H1 (cell line): ENCODE data around the gene ALDH1L2. TPM values are rescaled to one million over a fixed set of nuclear protein-coding genes. Genes with fewer than 3 reads are reported as not detected.

Source experiments
- CTCF ChIA-PET: fragments of 300-600 bp; sonication (Branson Sonifier 250); formaldehyde crosslinking; loops from one replicate; lab custom pipeline; 2021; ENCODE audit not compliant: partially characterized antibody; lab: Charles Lee
- POLR2A ChIA-PET: fragments of 300-600 bp; sonication (Branson Sonifier 250); formaldehyde crosslinking; loops from one replicate; lab custom pipeline; 2021; ENCODE audit warnings: inconsistent platforms; ENCODE audit not compliant: partially characterized antibody; lab: Charles Lee
- DNase-seq, 2 experiments: peaks; one replicate each; pipeline versions ENCODE4 v3.0.0 to v3.0.0-alpha.2; 2010 to 2022; ENCODE audit warnings: low spot score in 2 of 2, low read depth in 1 of 2, mixed read lengths in 1 of 2
- FAIRE-seq: peaks from 2 replicates; lab custom pipeline; 2011; peaks lifted over from hg19 to GRCh38; lab: Jason Lieb, UNC
- H2AFZ ChIP-seq: 2 replicates; pipeline ENCODE4 v1.8.1; 2012; ENCODE audit warnings: low read length, inconsistent platforms
- H2AK5ac ChIP-seq: 2 replicates; pipeline ENCODE4 v1.6.1; 2013; ENCODE audit warnings: low read depth, low read length
- H2BK120ac ChIP-seq: replicated peaks from 2 replicates; pipeline ENCODE3; 2013; ENCODE audit warnings: low read depth, low read length, inconsistent platforms
- H2BK12ac ChIP-seq: 2 replicates; pipeline ENCODE4 v1.6.1; 2013; ENCODE audit warnings: low read depth, low read length
- H2BK15ac ChIP-seq: 2 replicates; pipeline ENCODE4 v1.6.1; 2013; ENCODE audit warnings: low read length
- H2BK20ac ChIP-seq: 2 replicates; pipeline ENCODE4 v1.6.1; 2013; ENCODE audit warnings: low read length
- H2BK5ac ChIP-seq: 2 replicates; pipeline ENCODE4 v1.6.1; 2013; ENCODE audit warnings: low read depth, low read length
- H3K14ac ChIP-seq: 2 replicates; pipeline ENCODE4 v1.6.1; 2013; ENCODE audit warnings: inconsistent platforms; ENCODE audit not compliant: insufficient read length
- H3K18ac ChIP-seq: 2 replicates; pipeline ENCODE4 v1.6.1; 2013; ENCODE audit warnings: low read length; ENCODE audit errors: extremely low read depth
- H3K23ac ChIP-seq: 2 replicates; pipeline ENCODE4 v1.6.1; 2013; ENCODE audit warnings: inconsistent platforms; ENCODE audit not compliant: insufficient read length
- H3K23me2 ChIP-seq: 2 replicates; pipeline ENCODE4 v1.6.1; 2013; ENCODE audit warnings: low read depth, low read length
- H3K27ac ChIP-seq: 2 replicates; pipeline ENCODE4 v1.6.1; 2011; ENCODE audit warnings: low read depth, low read length, inconsistent platforms
- H3K27me3 ChIP-seq, 4 experiments: replicated peaks in 1 of 4; 1 replicate in 1 of 4; 2 replicates in 3 of 4; pipeline versions ENCODE4 v1.6.1 to v1.8.1; 2011 to 2013; ENCODE audit warnings: low read length in 3 of 4, mild to moderate bottlenecking in 3 of 4, inconsistent platforms in 2 of 4, mixed read lengths in 2 of 4, moderate library complexity in 1 of 4; ENCODE audit not compliant: control insufficient read depth in 3 of 4, insufficient read depth in 3 of 4; ENCODE audit errors: extremely low read depth in 1 of 4
- H3K36me3 ChIP-seq, 4 experiments: 2 replicates each; pipeline versions ENCODE4 v1.6.1 to v1.8.1; 2011 to 2013; ENCODE audit warnings: mild to moderate bottlenecking in 4 of 4, low read length in 3 of 4, moderate library complexity in 2 of 4, control low read depth in 1 of 4, inconsistent platforms in 1 of 4; ENCODE audit not compliant: insufficient read depth in 4 of 4, control insufficient read depth in 2 of 4
- H3K4ac ChIP-seq: replicated peaks from 2 replicates; pipeline ENCODE3; 2013; ENCODE audit warnings: low read length, low read depth, mixed read lengths, inconsistent platforms; ENCODE audit not compliant: insufficient read length
- H3K4me1 ChIP-seq, 4 experiments: replicated peaks in 1 of 4; 1 replicate in 1 of 4; 2 replicates in 3 of 4; pipeline versions ENCODE4 v1.6.1 to v1.8.1; 2011 to 2013; ENCODE audit warnings: low read length in 3 of 4, inconsistent platforms in 2 of 4, mixed read lengths in 1 of 4; ENCODE audit not compliant: insufficient read depth in 4 of 4, control insufficient read depth in 3 of 4
- H3K4me2 ChIP-seq, 2 experiments: 2 replicates each; pipeline versions ENCODE4 v1.6.1 to v1.8.1; 2011 to 2013; ENCODE audit warnings: low read depth in 2 of 2, low read length in 2 of 2, control low read depth in 1 of 2, inconsistent platforms in 1 of 2, mild to moderate bottlenecking in 1 of 2; ENCODE audit not compliant: insufficient read depth in 1 of 2
- H3K4me3 ChIP-seq, 4 experiments: fragments of 200-600, 300-600 bp in 1 of 4; sonication (generic), shearing (Covaris generic), sonication (Bioruptor Twin) in 1 of 4; 2 replicates each; pipeline versions ENCODE4 v1.5.1 to v1.8.1; 2011 to 2016; ENCODE audit warnings: low read length in 4 of 4, low read depth in 3 of 4, control low read depth in 2 of 4, inconsistent platforms in 2 of 4, mild to moderate bottlenecking in 2 of 4, mixed read lengths in 1 of 4, moderate library complexity in 1 of 4; ENCODE audit not compliant: insufficient read depth in 2 of 4; ENCODE audit errors: extremely low read depth in 1 of 4
- H3K56ac ChIP-seq: replicated peaks from 2 replicates; pipeline ENCODE3; 2013; ENCODE audit warnings: low read depth, mild to moderate bottlenecking, mixed read lengths, low read length, inconsistent platforms; ENCODE audit not compliant: insufficient read length
- H3K79me1 ChIP-seq: 2 replicates; pipeline ENCODE4 v1.6.1; 2013; ENCODE audit warnings: low read depth, low read length, control low read depth
- H3K79me2 ChIP-seq, 2 experiments: 2 replicates each; pipeline versions ENCODE4 v1.6.1 to v1.8.1; 2012 to 2013; ENCODE audit warnings: low read length in 2 of 2, mild to moderate bottlenecking in 2 of 2, inconsistent platforms in 1 of 2; ENCODE audit not compliant: insufficient read depth in 2 of 2, control insufficient read depth in 1 of 2
- H3K9ac ChIP-seq, 4 experiments: replicated peaks in 1 of 4; 1 replicate in 1 of 4; 2 replicates in 3 of 4; pipeline versions ENCODE4 v1.6.1 to v1.8.1; 2011 to 2013; ENCODE audit warnings: low read depth in 3 of 4, low read length in 3 of 4, control low read depth in 2 of 4, mild to moderate bottlenecking in 2 of 4, moderate library complexity in 2 of 4, inconsistent platforms in 1 of 4; ENCODE audit errors: extremely low read depth in 1 of 4
- H3K9me3 ChIP-seq, 2 experiments: 2 replicates each; pipeline versions ENCODE4 v1.6.1 to v1.8.1; 2012 to 2013; ENCODE audit warnings: mild to moderate bottlenecking in 2 of 2, moderate library complexity in 2 of 2, control low read depth in 1 of 2, inconsistent platforms in 1 of 2, low read depth in 1 of 2, low read length in 1 of 2, mixed read lengths in 1 of 2; ENCODE audit not compliant: insufficient read depth in 2 of 2
- H4K20me1 ChIP-seq, 2 experiments: replicated peaks in 1 of 2; 2 replicates each; pipeline versions ENCODE3 to v1.8.1; 2011 to 2013; ENCODE audit warnings: inconsistent platforms in 2 of 2, low read length in 2 of 2, mild to moderate bottlenecking in 1 of 2; ENCODE audit not compliant: insufficient read depth in 2 of 2, control insufficient read depth in 1 of 2
- H4K5ac ChIP-seq: 2 replicates; pipeline ENCODE4 v1.6.1; 2013; ENCODE audit warnings: low read length, low read depth, mixed read lengths, inconsistent platforms; ENCODE audit not compliant: insufficient read length
- H4K8ac ChIP-seq: 2 replicates; pipeline ENCODE4 v1.8.0; 2013; ENCODE audit warnings: mild to moderate bottlenecking, moderate library complexity, low read length, inconsistent platforms; ENCODE audit not compliant: insufficient read depth; ENCODE audit errors: extremely low read depth
- H4K91ac ChIP-seq: replicated peaks from 2 replicates; pipeline ENCODE3; 2013; ENCODE audit warnings: low read length, mixed read lengths, inconsistent platforms; ENCODE audit not compliant: insufficient read length
- ASH2L ChIP-seq: fragments of 200-600, 300-600 bp; sonication (generic); IDR thresholded peaks from one replicate; pipeline ENCODE4 v1.7.1; 2017; ENCODE audit warnings: low read length
- BACH1 ChIP-seq: IDR thresholded peaks from 2 replicates; pipeline ENCODE4 v1.6.1; 2012; ENCODE audit warnings: low read length, improper control_type of control experiment
- GABPA ChIP-seq: IDR thresholded peaks from 2 replicates; pipeline ENCODE4 v1.6.1; 2011; ENCODE audit warnings: mild to moderate bottlenecking, low read length, moderate library complexity, borderline replicate concordance; ENCODE audit not compliant: insufficient read depth
- GTF2F1 ChIP-seq: IDR thresholded peaks from 2 replicates; pipeline ENCODE4 v1.6.1; 2012; ENCODE audit warnings: low read depth, low read length, improper control_type of control experiment, borderline replicate concordance
- KDM1A ChIP-seq: fragments of 200-600, 300-600 bp; sonication (generic); IDR thresholded peaks from 2 replicates; pipeline ENCODE4 v1.7.1; 2016; ENCODE audit warnings: mild to moderate bottlenecking, low read length, borderline replicate concordance
- KDM4A ChIP-seq: IDR thresholded peaks from one replicate; pipeline ENCODE4 v1.7.1; 2012; ENCODE audit warnings: low read depth, mild to moderate bottlenecking, moderate library complexity, low read length, inconsistent platforms; ENCODE audit not compliant: severe bottlenecking
- POLR2A ChIP-seq, 2 experiments: IDR thresholded peaks; 1 replicate in 1 of 2; 2 replicates in 1 of 2; pipeline ENCODE4 v1.6.1; 2011; ENCODE audit warnings: low read depth in 2 of 2, low read length in 2 of 2, mild to moderate bottlenecking in 2 of 2; ENCODE audit errors: control extremely low read depth in 1 of 2
- POU5F1 ChIP-seq: IDR thresholded peaks from 2 replicates; pipeline ENCODE4 v1.6.1; 2011; ENCODE audit warnings: low read depth, mild to moderate bottlenecking, low read length, moderate library complexity
- RAD21 ChIP-seq, 2 experiments: IDR thresholded peaks in 1 of 2; conservative IDR thresholded peaks in 1 of 2; 2 replicates each; pipeline ENCODE4 v1.6.1; 2011; ENCODE audit warnings: low read depth in 2 of 2, low read length in 2 of 2, improper control_type of control experiment in 1 of 2, inconsistent platforms in 1 of 2, mild to moderate bottlenecking in 1 of 2, moderate library complexity in 1 of 2
- RNF2 ChIP-seq: fragments of 200-900, 300-1000 bp; sonication (generic); IDR thresholded peaks from 2 replicates; pipeline ENCODE4 v1.7.1; 2016; ENCODE audit warnings: borderline replicate concordance, low read depth, mild to moderate bottlenecking, antibody characterized with exemption, low read length; ENCODE audit not compliant: poor library complexity, severe bottlenecking; ENCODE audit errors: missing control alignments
- SUZ12 ChIP-seq: fragments of 200-600 bp; sonication (generic); IDR thresholded peaks from 2 replicates; pipeline ENCODE4 v1.6.1; 2012; ENCODE audit warnings: mild to moderate bottlenecking, inconsistent platforms, low read length, moderate library complexity, mixed read lengths
- TAF1 ChIP-seq: IDR thresholded peaks from 2 replicates; pipeline ENCODE4 v1.6.1; 2011; ENCODE audit warnings: mild to moderate bottlenecking, low read depth, low read length
- TAF7 ChIP-seq: optimal IDR thresholded peaks from 2 replicates; pipeline ENCODE3; 2011; ENCODE audit warnings: low read depth, mild to moderate bottlenecking, inconsistent platforms, low read length, moderate library complexity, borderline replicate concordance
- WGBS, 2 experiments: shearing (Covaris generic) in 1 of 2; methylation state at CpG; one replicate each; pipeline versions ENCODE4 v1.1.6 to v1.1.7; 2013 to 2015; ENCODE audit warnings: low lambda C conversion rate in 2 of 2, mixed read lengths in 2 of 2, inconsistent platforms in 1 of 2, low coverage in 1 of 2, missing lambda C conversion rate in 1 of 2; ENCODE audit not compliant: insufficient replicate concordance in 2 of 2, insufficient coverage in 1 of 2, insufficient read length in 1 of 2; ENCODE audit errors: extremely low coverage in 1 of 2, missing lambda C conversion rate in 1 of 2; 5-methylcytosine and 5-hydroxymethylcytosine counted together
- polyA plus RNA-seq, 7 experiments: library from polyadenylated mRNA; depleted of rRNA in 3 of 7; stranded (reverse) in 5 of 7; unstranded in 2 of 7; fragments of >200 nt in 5 of 7; fragments of 200-250 nt in 2 of 7; gene quantifications; 1 replicate in 5 of 7; 2 replicates in 1 of 7; 4 replicates in 1 of 7; pipeline versions ENCODE4 v1.2.1 to v1.2.3, GENCODE V29; 2011 to 2013; ENCODE audit warnings: missing spikeins in 2 of 7, mixed read lengths in 2 of 7
- total RNA-seq: library from RNA; stranded (reverse); fragmentation: NEBNext Ultra II Directional; extraction: Animal tissue kit (Norgen Biotek cat#: 25700); gene quantifications from 2 replicates; pipeline ENCODE4 v1.2.1, GENCODE V29; 2021

ALDH1L2 gene
- total and polyA plus RNA-seq, 2 of the 8 experiments (the other 6 are each of a cell fraction or from before 2014, with no cell fraction given), result 3.7 to 7.2 TPM

DNA sequence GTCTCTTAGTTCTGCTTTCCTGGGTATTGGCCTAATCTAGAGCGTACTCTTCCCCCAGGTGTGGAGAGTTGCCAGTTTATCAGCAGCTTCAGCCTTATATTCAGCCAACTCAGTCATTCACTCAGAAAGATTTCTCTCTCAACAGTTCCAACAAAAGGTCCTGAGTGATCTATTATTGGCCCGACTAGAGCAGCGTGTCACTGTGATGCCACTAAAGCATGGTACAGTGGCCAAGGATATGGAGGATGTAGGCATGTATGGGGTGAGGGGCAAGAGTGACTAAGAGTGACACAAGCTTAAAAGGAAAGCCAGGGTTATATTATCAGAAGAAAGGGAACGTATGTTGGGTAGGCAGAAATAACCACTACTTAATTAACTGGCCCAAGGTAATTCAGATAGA is 93.3 kb downstream of the ALDH1L2 start:
- no peak overlapping the region for H2BK120ac ChIP-seq
- FAIRE-seq (no peak), DNase-seq (no peak)
- no peaks in the 10 kb centered on the region for H3K9me3 ChIP-seq
- no peak overlapping the region for H3K14ac ChIP-seq
- peaks cover 0 to 4% of the 10 kb centered on the region in 2 experiments for H4K20me1 ChIP-seq
- no peak overlapping the region for H4K5ac ChIP-seq
- no peaks in the 10 kb centered on the region for H3K27me3 ChIP-seq
- no peak overlapping the region for H3K27ac ChIP-seq
- H2BK12ac ChIP-seq, result no peak overlapping the region
- no peak overlapping the region for H3K56ac ChIP-seq
- no peak overlapping the region for H3K18ac ChIP-seq
- 86% methylated on average over 4 of the region's 4 CpGs; no CpG with 5 or more reads in 1 of the 2 experiments for WGBS, 2 experiments
- no peak overlapping the region for H2AK5ac ChIP-seq
- peaks cover 0 to 6% (median 3%) of the 10 kb centered on the region in 4 experiments; a peak in 3 of 7 replicates for H3K4me1 ChIP-seq
- H3K79me1 ChIP-seq, result peaks cover 4% of the 10 kb centered on the region
- no peak overlapping the region for H4K91ac ChIP-seq
- peaks cover 3 to 44% of the 10 kb centered on the region in 2 experiments; a peak in 3 of 4 replicates for H3K79me2 ChIP-seq
- POLR2A ChIA-PET, result no interaction called here
- no peak overlapping the region for H2AFZ ChIP-seq
- no peak overlapping the region for H3K9ac ChIP-seq
- peaks cover 5% of the 10 kb centered on the region; the same call in 1 of the 2 replicates for H3K23me2 ChIP-seq
- no peak overlapping the region for H2BK20ac ChIP-seq
- H3K4ac ChIP-seq, result no peak overlapping the region
- no peak overlapping the region for H3K23ac ChIP-seq
- no peak overlapping the region for H2BK5ac ChIP-seq
- H2BK15ac ChIP-seq, result no peak overlapping the region
- CTCF ChIA-PET, result interaction anchor here (1.9 kb wide), 1 partner anchor 13 kb away, joined by 4 read pairs; no protein-coding TSS in a partner anchor
- H3K4me3 ChIP-seq, result no peak overlapping the region
- no peak overlapping the region for H4K8ac ChIP-seq
- peaks cover 16 to 71% (median 44%) of the 10 kb centered on the region in 4 experiments for H3K36me3 ChIP-seq
- H3K4me2 ChIP-seq, result no peak overlapping the region
- no peak for TF ChIP-seq ASH2L
- no peak for TF ChIP-seq RNF2
- TF ChIP-seq KDM4A, result no peak
- no peak for TF ChIP-seq KDM1A
- TF ChIP-seq BACH1, result no peak
- no peak for TF ChIP-seq SUZ12
- TF ChIP-seq POLR2A (IDR thresholded peaks at IDR 0.05; ENCODE audit: control extremely low read depth in 1 of 2, low read depth in 2 of 2, low read length in 2 of 2), result no peak
- no peak for TF ChIP-seq GTF2F1
- no peak for TF ChIP-seq TAF1
- TF ChIP-seq POU5F1, result no peak
- no peak for TF ChIP-seq GABPA
- no peak for TF ChIP-seq RAD21 (IDR thresholded peaks at IDR 0.05 in 1 of 2, conservative IDR thresholded peaks at IDR 0.05 in 1 of 2; ENCODE audit: low read depth in 2 of 2, low read length in 2 of 2)
- TF ChIP-seq TAF7, result no peak
